NCI-H2227 (cell line): ENCODE results near the gene RAB11FIP5.
A peak's percentile ranks its signal among the peaks of the same experiment; 100 is the strongest.
"Not testable (repeated sequence)": the region's sequence is repeated elsewhere in the genome, so short reads cannot be mapped to it uniquely, and the experiment has no call there.

Source experiments
- DNase-seq: peaks from one replicate; lab custom pipeline; 2025; ENCODE audit not compliant: unreplicated experiment; lab: John Stamatoyannopoulos, UW

Gene RAB11FIP5

DNA sequence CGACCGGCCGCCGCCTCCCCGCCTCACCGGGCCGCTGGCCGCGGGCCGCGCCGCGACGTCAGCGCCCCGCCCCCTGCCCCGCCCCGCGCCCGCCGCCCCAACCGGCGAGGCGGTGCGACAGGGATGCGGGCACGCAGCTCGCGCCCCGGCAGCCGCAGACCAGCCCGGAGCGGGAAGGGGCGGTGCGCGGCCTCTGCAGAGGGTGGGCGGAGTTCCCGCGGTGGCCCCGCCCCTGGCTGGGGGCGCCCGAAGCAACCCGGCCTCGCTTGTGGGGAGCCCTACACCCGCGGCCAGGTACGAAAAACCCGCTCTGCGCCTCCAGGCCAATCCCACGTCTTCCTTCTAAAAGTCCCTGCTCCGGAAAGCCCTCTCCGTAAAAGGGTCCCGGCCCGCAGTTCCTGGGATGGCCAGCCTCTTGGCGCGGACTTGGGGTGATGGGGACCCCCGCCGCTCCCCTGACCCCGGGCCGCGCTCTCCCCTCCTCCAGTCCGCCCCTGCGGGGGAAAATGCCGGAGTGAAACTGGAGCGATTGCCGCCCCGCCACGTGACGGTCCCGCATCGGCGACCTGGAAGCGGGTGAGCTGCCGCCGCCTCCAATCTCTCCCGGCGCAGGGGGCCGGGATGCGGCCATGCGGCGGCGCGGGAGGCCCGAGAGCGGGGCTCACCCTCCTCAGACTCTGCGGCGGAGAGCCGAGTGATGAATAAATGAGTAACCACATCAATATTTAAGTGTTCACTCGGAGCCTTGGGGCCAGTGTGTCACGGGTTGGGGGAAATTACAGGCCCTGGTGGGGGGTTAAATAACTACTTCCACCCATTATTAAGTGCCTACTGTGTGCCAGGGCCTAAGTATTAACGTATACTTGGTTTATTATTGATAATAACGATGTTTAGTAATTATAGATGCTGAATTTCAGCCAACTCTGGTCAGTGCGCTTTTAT is at the start of gene RAB11FIP5:
TSS of gene RAB11FIP5 (minus strand) at position 36 of the 942 bp plus-strand sequence. CDS start 171 bp downstream, outside the sequence.
- DNase-seq = peak; percentile 88

GRCh38 chr2:73156539-73157124 is 43.9 kb upstream of the RAB11FIP5 start:
- DNase-seq = peak; percentile 24

GRCh38 chr2:73142937-73143336 is 30.2 kb upstream of the RAB11FIP5 start:
- no peak for DNase-seq

DNA sequence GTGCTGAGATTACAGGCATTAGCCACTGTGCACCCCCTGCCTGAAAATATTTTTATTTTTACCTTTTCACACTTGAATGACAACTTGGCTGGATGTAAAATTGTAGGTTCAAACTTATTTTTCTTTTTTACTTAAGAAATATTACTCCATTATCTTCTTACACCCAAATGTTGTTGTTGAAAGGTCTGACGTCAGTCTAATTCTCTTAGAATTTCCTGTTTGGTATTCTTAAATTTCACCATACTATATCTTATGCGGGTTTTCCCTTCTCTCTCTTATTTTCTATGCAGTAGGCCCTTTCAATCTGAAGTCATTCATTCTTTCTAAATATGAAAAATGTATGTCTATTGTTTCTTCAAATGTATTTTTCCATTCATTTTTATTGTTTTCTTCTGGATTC is 29.1 kb upstream of the RAB11FIP5 start:
- no peak for DNase-seq

- no peak for DNase-seq
Measured at GRCh38 chr2:73135236-73135635, 22.5 kb upstream of the RAB11FIP5 start.

DNA sequence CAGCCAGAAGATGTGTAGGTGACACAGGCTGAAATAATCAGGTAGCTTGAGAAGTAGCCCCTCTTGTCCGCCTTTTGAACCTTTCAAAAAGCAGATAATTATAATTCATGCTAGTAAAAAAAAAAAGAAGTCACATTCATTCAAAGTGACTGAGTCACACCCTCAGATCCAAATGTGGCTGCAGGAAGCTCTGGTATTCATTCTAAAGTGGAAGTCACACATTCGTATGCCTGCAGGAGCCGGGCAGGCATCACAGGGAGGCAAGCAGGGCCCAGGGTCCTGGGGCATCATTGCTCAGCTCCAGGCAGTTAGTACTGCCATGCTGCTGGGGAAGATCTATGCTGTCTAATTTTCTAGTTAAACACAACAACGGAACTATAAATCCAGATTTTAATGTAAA is 21.7 kb upstream of the RAB11FIP5 start:
- DNase-seq = no peak

DNA sequence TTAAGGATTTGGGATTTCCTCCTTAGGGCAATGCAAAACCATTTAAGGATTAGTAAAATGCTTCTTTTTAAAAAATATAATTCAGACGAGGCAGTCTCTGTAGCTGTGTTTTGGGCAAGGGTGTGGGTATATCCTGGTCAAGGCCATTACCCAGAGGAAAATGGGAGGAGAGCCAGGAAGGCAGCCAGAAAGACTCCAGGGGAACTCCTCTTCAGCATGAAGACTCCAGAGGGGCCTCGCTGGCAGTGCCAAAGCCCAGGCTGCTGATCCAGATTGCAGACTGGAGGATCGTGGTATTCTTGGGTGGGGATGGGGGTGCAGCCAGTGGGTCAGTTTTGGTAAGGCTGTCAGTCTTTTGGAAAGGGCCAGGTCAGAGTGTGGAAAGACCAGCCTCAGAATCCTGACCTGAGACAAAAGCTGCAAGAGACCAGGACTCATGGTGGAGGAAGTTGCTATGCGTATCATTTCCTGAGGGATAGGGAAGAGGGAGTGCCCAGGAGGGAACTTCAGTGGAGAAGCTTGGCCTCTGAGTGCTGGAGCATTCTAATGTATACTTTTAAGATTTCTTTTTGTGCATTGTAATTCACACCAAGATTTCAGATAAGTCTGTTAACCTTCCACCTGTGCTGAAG is 20.9 kb upstream of the RAB11FIP5 start:
- DNase-seq = no peak

GRCh38 chr2:73131807-73132206 is 19.1 kb upstream of the RAB11FIP5 start:
- DNase-seq = no peak

DNA sequence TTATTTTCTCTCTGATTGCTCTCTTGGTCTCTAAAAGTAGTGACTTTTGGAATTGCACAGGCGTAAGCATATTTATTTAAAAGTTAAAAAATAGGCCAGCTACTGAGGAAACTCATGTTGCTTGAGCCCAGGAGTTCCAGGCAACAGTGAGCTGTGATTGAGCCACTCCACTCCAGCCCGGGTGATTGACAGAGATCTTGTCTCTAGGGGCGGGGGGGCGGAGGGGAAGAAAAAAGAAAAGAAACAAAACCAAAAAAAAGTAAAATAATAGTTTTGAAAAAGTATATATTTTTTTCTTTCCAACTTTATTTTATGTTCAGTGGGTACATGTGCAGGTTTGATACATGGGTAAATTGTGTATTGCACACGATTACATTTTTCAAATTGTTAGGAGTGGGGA is 18.0 kb upstream of the RAB11FIP5 start:
- no peak for DNase-seq

DNA sequence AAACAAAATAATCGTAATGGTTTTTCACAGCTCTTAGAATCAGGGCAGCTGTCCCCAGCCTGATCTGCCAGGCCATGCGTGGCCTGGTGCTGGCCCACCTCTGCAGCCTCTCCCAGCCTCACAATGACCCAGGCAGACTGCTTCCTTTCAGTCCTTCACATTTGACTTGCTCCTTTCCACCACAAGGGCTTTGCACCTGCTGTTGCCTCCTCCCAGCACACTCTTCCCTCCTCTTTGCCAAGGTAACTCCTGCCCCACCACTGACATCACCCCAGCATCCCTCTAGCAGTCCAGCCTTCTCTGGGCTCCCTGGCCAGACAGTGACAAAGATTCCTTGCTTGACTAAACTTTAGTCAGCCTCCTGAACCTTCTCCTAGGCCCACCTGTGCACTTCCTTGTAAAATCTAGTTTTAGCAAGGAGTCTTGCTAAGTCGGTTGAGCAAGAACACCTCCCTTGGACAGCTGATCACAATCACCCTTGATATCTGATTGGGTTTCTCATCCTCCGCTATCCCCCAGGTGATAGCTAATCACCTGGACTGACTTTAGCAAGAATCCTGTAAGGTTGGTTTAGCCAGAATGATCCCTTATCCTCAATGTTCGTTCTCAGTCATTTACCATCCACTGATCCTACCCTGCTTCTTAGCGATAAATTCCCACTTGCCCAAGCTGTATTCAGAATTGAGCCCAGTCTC is 16.2 kb upstream of the RAB11FIP5 start:
- no peak for DNase-seq

DNA sequence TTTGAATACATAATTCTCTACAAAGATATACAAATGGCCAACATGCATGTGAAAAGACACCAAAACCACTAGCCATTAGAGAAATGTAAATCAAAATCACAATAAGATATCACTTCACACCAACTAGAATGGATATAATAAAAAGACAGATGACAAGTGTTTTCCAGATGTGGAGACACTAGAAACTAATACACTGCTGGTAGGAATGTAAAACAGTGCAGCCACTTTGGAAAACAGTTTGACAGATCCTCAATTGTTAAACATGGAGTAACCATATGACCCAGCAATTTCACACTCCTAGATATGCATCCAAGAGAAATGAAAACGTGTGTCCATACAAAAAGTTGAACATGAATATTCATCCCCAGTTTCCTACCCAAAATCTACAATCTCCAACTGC is 9.8 kb upstream of the RAB11FIP5 start:
- DNase-seq = no peak

- not testable (repeated sequence) for DNase-seq
Measured at GRCh38 chr2:73119611-73120239, 7.0 kb upstream of the RAB11FIP5 start.

DNA sequence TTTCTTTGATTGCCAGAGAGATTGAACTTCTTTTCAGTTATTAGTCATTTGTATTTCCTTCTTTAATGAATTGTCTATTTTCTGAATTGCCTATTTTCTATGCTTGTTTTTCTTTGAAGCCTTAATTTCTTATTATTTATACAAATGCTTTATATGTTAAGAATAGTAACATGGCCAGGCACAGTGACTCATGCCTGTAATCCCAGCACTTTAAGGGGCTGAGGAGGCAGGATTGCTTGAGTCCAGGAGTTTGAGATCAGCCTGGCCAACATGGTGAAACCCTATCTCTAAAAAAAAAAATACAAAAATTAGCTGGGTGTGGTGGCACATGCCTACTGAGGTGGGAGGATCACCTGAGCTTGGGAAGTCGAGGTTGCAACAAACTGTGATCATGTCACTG is 4.7 kb upstream of the RAB11FIP5 start:
- DNase-seq = no peak

GRCh38 chr2:73116182-73116960 is 3.6 kb upstream of the RAB11FIP5 start:
- DNase-seq = no peak

GRCh38 chr2:73114273-73114867 is 1.6 kb upstream of the RAB11FIP5 start:
- DNase-seq = no peak

DNA sequence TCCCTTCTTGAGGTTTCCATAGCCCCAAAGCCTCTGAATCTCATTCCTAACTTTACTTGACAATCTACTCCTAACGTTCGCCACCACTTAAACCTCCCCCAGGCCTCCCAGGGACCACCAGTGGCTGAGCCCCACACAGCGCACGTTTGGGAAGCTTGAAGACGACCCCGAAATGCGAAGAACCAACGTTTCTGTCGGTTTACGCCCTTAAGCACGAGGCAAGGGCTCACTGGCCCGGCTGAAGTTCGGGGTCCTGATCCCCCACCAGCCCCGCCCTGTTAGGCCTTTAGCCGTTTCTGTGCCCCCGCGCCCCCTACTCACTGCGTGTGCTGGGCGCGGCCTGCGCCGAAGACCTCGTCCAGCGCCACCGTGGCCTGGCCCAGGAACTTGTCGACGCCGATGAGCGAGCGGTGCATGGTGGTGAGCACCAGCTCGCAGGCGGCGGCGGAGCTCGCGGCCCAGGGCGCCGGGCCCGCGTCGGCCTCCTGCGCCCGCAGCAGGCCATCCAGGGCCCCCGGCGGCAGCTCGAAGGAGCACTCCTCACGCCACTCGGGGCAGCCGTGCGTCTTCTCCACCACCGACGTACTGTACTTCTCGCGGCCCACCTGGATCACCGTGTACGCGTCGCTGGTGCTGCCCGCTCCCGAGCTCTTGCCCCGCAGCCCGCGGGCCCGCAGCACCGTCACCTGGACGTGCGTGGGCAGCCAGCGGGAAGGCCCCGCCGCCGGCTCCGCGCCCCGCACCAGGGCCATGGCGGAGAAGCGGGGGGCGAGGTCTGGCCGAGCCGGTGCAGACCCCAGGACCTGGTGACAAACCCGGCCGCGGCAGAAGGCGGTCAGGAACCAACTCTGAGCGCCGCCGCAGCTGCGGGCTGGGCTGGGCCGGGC is 479 bp downstream of the RAB11FIP5 start:
- DNase-seq = peak; percentile 55

- no peak for DNase-seq
Measured at GRCh38 chr2:73111073-73112025, 1.4 kb downstream of the RAB11FIP5 start.
